ENCODE data around the gene PLEKHG1.

The PLEKHG1 gene

DNA sequence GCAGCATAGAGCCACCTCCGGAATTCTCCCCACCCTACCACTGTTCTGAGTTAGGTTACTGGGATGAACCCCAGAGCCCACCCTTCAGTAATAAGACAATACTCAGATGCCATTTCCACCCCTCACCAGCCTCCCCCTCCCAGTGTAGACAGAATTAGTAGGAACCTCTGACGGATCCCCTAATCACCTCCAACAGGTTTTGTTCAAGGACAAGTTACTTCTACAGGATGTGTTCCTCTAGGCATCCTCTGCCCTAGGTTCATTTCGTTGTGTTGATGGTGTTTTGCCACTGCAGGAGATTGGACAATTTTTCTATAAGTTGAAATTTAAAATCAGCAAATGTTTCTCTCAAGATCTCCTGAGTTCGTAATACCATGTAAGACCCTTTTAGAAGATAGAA, 22.8 kb downstream of the PLEKHG1 start:
- no peak for DNase-seq

DNA sequence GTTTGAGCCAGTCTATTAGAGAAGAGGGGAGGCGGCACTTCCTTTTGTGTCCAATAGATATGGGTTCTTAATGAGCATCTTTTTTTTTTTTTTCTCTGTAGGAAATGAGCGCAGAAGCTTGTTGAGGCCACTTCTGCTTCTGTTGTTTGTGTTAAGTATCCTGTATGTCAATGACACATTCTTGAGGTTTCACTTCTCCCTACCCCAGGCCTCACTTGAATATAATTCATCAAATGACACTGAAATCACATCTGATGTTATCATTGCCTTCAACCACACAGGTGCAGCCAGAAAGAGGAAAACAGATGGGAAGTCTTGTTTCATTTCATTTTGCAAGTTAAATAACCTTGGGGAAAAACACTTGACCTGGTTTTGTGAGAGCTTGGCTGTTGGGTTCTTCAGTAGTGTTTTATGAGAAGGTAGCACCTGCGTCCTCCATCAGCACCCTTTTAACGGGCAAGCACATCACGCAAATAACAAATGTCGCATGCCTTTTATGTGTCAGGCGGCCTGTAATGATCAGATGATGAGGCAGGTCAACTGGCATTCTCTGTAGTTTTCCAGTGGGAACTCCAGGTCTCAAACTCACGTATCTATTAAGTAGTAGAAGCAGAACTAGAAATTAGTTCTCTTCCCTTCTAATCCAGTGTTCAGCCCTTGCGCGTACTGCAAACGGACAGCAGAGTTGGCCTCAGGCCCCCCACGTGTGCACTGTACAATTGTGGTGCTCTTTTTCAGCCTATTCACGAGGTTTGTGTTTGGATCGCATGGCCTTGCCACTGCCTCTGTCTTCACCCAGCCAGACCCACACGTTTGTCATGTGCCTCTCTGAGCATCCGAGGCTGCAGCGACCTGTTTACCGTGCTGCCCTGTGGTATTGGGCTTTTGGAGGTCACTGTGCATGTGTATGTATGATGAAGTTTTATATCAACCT, 23.5 kb downstream of the PLEKHG1 start:
- no peak for DNase-seq

DNA sequence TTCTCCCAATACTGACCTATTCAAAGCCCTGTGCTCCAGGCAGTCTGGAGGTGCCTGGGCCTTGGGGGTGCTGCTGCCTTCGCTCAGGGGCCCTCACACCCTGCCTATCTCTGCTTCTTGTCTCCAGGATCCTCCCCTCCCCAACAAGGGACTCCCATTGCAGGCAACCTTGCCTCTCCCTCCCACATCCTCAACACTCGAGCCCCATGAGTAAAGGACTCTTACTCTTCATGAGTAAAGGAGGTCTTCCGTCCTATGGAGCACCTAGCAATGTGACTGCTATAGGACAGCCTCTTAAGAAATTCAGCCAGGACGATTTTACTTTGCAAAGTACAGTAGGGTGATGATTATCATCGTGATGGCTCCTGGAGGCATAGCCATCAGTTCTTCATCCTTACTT, 24.5 kb downstream of the PLEKHG1 start:
- DNase-seq, result no peak

DNA sequence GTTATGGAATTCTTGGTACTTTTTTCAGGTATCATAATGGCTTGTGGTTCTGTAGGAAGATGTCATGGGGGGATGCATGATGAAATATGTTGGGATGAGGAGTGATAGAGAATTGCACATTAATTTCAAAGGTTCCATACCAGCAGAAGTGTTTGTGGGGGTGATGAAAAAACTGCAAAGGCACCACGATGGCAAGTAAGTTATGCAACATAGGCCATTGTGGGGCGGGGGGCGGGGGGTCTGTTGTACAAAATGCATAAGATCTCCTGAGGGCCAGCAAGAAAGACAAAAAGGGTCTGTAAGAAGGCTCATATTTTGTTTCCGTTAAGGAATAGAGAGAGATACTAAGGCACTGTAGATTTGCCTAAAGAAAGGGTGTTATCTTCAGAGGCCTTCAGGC, 26.2 kb downstream of the PLEKHG1 start:
- no peak for DNase-seq

DNA sequence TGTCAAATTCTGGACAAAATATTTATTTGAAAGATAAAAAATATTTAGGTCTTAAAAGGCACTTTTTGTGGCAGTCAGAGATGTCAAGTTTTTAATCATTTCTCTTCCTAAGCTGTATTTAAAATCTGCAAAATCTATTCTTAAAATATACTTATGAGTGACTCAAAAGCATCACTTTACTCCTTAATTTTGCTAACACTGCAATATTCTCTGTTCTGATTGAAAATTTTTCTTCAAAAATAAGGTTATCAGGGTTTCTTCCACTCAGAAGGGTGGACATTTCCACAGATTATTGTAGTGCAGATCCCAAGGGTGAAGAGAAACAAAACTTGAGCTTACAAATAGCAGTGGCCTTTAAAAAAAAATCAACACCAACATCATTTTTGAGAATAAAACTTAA, 27.5 kb downstream of the PLEKHG1 start:
- DNase-seq, result no peak

DNA sequence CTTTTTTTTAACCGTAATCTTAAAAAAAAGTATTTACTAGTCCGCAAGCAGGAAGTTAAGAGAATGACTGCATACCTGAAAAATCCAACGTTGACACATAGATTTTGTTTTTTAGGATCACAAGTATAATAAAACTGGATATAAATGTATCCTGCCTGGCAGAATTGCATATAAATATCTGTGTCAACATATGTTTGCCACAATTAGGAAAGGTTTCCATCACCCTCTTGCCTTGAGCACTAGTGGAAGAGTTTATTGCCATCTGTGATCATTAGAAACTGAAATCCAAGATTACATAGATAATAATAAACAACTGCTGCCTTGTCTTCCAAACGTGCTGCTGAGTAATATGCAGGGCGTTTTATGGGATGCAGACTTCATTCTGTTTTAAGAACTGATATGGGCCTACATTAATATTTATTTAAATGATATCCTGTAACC, 27.9 kb downstream of the PLEKHG1 start:
- no peak for DNase-seq

DNA sequence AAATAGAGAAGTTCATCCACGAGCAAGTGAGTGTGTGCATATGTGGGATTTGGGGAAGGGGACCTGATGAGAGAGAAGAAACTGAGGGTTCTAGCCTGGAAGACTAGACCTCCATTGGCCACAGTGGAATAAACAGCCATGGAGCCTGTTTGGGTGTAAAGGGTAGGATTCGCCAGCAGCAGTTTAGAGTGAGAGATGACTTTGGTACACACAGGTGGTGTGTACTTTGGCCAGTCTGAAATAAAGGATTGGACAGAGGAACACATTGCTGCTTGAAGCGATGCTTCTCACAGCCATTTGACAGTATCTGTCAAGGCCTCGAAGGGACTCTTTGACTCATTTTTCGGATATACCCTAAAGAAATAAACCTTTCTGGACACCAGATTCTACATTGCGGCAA, 29.2 kb downstream of the PLEKHG1 start:
- DNase-seq, result no peak

DNA sequence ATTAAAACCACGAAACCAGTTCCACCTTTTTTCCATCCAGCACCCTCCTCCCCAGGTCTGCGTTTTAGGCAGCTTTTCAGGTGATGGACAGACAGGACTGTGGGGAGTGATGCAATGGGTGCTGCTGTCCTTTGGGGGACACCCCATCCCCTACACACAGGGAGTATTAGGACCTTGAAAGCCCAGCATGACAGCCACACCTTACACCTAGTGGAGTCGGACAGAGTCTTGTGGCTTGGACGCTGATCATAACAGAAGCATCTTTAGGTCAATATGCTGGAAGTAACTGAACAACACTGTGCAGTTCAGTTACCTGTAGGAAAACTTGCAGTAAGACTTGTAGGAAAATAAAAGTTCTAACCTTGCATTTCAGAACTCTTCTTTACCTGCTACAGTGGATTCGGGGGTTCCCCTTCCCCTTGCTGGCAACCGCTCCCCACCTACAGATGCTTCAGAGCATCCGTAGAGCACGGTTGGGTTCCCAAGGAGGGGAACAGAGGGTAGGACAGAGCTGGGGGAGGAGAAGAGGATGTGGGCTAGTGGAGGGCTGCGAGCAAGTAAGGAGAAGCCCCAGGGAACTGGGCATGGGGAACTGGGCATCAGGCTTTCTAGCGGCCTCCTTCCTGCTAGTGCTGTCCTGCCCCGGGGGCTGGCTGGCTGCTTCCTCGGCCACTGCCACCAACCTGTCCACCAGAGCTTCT, 31.7 kb downstream of the PLEKHG1 start:
- DNase-seq, result no peak

DNA sequence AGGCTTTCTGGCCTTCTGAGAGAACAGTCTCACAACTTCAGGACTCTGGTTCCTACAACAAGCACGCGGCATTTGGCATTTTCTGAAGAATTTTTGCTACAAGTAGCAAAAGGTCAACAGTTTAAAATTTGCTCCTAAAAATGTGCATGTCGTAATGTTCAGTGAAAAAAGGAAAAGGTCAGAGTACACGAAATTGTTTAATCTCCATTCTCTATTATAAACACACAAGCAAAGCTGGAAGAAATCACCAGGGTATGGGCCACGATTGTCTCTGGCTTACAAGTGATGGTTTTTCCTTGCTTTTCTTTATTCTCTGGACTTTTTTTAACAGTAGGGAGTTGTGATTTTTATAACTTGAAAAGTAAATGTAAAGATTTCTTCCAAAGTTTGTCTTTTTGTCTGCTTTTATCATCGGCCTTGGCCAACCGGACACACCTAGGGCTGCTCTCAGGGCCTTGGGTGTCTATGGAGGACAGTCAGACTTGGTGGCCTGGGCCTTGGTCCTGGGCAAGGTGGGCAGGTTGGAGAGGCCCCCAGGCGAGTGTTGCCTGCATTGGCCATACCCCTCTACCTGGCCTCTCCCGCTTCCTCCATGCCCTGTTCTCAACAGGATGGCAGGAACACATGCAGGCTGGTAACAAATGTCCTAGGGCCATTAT, 32.4 kb downstream of the PLEKHG1 start:
- DNase-seq, result no peak

DNA sequence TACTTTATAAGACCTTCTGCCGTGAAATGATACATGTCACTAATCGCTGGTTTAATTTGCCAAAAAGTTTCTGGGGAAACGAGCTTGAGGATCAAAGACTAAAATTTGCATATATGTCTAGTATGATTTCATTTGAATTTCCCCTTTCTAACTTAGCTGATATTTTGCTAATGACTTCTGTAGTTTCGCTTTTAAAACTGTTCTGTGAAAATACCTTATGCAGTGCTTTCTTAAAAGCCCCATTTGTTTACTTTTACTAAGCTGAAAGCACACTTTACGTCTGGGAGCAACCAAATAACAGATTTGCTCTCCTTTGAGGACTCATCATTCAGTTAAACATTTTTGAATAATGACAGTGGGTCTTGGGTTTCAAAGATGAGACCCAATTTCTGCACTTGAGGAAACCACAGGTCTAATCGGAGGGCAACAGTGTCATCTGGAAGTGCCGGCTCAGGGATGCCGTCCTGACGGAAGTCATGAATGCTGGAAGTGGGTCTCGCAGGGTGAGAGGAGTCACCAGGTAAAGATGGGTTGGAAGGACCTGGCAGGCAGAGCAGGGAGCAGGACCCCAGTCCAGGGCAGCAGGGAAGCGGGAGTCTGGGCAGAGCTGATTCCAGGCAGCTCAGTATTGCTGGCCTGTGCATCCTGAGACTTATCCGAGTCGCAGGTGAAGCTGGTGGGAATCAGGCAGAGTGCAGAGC, 33.2 kb downstream of the PLEKHG1 start:
- DNase-seq, result no peak

DNA sequence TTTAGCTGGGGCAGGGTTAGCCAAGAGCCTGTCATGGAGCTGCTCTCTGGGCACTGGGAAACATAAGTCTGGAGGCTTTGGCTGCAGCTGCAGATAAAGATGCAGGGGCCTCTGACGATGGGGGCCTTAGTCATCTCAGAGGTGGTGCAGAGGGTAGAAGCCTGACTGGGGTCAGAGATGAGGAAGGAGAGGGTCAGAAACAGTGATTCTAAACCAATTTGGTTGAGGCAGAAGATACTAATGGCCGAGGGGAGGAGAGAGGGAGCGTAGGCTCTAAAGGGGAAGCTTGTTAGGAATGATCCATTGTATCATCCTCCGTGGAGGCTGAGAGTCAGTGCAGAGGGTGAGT, 33.8 kb downstream of the PLEKHG1 start:
- no peak for DNase-seq

DNA sequence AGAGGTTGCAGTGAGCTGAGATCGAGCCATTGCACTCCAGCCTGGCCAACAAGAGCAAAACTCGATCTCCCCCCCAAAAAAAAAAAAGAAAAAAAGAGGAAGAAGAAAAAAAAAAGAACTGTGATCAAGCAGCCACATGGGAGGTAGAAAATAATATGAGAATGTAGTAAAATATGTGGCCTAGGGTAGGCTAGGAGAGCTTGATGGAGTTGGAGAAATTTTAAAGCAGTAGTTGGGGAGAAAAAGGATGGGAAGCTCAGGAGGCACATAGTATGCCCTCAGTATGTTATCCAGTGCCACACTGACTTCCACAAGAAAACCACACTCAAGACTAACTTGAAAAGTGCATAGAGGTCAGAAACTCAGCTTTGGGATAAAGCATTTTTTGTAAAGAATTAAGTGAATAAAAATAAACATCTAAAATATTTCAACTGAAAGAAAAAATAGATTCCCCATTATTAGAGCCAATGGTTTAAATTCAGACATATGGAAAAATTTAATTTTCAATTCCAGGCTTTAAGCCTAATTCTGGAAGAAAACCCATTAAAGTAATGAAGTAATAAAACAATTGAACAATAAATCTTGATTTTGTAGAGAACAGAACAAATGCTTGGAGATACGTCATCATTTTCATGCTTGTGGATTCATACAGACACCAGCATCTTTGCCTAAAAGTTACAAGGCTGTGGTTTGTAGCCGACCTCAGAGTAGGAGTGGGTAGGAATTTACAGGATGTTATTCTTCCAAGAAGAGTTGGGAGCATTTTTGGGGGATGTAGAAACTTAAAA, 34.7 kb downstream of the PLEKHG1 start:
- DNase-seq, result no peak

DNA sequence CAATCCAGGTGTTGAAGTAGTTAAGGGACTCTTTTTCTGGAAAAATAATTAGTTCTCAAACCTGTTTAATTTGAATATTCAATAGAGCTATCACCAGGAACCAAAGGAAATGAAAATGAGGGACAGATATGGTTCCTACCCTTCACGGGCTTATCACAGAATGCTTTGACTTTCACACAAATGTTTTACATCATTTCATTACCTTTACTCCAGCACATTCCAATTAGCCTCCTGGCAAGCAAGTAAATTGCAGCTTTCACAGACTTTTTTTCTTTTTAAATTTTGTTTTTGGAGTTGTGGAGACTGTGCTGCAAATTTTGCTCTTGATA, 35.2 kb downstream of the PLEKHG1 start:
- DNase-seq, result no peak

DNA sequence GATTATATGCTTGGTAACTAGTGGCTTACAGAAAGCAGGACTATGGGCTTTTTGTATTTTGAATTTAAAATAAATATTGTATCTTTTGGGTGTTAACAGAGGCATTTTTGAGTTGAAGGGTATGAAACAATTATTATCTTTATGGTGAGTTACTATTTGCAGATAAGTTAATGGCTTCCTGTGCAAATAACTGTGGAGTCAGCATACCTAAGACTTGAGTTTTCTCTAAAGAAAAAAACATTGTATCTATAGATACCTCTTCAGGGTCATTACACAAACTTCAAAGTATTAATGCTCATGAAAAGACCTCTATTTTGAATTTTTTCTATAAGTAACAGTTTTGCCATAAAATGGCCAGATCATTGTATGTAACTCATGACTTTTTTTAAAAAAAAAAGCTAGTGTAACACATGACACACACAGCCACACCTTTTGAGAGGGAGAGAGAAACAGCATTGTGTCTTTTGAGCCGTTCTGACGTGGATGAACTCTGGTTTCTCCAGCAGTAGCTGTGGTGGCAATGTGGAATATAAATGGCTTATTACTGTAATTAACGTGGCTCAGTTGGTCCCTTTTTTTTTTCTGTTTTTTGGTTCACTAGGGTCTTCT, 36.3 kb downstream of the PLEKHG1 start:
- no peak for DNase-seq

DNA sequence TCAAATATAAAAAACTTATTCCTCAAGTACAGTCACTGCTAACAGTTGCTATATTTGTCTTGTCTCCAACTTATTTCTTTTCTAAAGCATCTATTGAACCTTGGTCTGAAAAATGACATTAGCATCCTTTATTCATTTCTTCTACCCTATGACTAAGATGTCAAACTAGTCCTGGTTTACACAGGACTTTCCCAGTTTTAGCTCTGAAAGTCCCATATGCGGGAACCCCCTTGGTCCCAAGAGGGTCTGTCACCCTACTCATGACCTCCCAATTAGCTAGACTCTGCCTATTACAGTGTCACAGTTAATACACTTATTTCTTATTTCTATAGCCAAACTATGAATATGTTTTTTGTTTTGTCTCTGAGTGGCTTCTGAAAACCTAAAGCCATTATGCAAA, 37.1 kb downstream of the PLEKHG1 start:
- no peak for DNase-seq

DNA sequence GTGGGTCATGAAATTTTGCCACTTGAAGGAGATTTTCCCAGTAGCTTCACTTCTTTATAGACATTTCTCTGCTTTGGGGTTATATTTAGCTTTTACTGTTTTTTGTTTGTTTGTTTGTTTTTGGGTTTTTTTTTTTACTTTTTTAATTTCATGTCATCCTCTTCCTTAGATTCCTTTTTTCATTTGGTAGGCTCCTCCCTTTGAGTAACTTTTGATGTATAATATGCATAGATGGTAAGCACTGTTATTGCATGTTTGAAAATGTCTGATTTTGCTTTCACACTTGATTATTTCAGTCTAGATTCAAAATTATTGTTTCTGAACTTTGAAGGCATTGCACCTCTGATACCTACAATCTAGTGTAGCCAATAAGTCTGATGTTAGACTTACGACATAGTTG, 37.6 kb downstream of the PLEKHG1 start:
- no peak for DNase-seq

DNA sequence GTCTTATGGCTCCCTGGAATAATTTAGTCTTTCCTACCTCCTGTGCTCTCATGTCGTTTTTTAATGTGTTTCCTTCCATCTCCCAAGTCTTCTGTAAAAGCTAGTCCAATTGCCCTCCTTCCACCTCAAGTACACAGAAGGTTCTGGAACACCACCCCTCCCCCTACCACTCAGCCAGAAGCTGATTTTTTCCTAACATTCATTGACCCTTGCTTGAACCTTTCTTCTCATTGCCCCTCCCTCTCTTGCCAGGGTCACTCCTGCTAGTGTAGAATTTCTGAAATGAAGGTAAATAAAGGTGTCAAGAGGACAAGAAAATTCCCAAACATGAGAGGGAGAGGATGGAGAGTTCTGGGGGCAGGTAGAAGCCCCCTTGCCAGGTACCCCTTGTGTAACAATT, 38.6 kb downstream of the PLEKHG1 start:
- DNase-seq, result no peak

DNA sequence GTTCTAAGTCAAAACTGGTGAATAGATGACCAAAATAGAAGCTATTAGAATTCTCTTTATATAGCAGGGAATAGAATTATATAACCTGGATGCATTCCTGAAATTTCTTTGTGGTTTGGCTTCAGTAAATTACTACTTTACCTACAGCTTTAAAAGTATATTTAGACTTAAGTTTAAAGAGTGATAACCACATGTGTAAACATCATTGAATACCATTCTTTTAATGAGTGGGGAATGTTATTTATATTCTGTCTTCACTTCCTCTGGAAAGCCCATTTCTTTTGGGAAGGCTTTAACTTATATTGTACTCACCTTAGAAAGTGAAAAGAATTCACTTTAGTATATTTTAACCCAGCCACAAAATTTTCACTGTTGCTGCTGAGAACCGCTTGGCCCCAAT, 39.1 kb downstream of the PLEKHG1 start:
- DNase-seq, result no peak

DNA sequence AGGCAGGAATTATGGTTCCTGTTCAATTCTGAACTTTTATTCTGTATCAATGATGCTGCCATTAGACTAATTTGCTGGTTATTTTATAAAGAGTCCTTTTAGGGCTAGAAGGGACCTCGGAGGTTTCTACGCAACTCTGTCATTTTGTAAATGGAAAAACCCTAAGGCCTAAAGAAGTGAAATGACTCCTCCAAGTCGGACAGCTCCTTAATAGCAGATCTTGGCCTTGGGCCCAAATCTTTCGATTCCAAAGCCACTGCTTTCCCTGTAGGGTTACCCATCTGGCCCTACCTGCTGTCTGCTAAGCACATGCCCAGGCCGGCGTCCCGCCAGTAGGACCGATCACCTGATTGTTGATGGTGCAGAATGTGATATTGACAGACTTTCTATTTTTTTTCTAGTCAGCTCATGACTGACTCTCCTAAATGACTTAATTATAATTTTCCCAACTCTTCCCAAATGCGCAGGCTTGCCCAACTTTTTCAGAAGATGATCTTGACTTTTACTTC, 40.2 kb downstream of the PLEKHG1 start:
- DNase-seq, result no peak

DNA sequence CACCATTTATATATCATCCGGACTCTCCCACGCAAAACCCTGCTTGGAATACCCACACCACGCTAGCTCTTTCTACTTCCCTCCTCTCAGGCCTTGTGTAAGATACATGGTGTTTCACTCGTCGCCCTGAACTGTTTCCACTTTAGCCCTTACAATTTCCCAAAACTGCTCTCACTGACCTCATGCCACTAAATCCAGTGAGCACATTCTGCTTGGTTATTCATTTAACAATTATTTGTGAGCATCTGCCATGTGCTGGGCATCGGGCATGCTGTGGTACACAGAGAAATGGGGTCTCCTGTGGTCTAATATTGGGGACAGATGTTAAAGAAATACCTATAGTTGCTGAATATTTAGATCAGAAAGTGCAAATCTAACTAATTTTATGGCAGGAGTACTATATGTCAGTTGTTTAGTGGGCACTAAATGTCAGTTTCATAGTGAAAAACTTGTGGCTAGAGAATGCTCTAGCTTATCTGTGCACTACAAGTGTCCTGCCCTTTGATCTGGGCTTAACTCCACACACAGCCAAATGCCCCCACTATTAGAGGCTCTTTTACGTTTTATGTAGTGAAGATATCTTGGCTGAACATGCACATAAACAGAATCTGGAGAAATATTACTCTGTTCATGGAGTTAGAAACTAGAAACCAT, 41.0 kb downstream of the PLEKHG1 start:
- no peak for DNase-seq

DNA sequence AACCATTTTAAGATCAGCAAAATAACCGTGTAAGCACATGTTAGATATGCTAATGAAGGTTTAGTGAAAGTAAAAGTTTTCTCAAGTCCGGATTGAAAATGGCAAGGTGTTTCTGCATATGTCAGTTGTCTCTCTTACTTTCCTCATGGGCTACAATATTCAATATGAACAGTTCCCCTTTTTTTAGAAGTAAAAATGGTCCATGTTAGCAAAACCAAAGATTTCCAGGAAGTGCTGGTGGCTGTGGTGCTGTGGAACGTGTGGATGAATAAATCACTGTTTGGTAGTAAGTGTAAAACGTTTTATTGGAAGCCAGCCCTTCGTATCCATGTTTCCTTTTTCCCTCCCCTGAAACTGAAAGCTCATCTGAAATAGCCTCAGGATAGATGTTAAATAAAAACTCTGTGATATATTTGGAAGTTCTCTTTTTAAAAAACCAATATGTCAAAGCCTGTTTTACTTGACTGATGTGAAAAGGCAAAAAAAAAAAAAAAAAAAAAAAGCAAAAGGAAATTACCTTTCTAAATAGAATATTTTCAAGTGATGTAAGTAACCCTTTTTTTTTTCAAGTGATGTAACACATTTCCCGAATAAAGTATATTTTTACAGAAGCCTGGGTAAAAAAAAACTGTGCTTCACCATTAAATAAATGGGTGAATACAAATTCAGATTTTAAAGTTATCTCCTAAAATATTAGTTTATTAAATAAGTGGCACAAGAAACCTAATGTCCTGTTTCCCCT, 41.9 kb downstream of the PLEKHG1 start:
- DNase-seq, result no peak
